ENCODE data around the gene TMEM59L.
"Not testable (repeated sequence)": the region's sequence is repeated elsewhere in the genome, so short reads cannot be mapped to it uniquely, and the experiment has no call there.

Gene TMEM59L

DNA sequence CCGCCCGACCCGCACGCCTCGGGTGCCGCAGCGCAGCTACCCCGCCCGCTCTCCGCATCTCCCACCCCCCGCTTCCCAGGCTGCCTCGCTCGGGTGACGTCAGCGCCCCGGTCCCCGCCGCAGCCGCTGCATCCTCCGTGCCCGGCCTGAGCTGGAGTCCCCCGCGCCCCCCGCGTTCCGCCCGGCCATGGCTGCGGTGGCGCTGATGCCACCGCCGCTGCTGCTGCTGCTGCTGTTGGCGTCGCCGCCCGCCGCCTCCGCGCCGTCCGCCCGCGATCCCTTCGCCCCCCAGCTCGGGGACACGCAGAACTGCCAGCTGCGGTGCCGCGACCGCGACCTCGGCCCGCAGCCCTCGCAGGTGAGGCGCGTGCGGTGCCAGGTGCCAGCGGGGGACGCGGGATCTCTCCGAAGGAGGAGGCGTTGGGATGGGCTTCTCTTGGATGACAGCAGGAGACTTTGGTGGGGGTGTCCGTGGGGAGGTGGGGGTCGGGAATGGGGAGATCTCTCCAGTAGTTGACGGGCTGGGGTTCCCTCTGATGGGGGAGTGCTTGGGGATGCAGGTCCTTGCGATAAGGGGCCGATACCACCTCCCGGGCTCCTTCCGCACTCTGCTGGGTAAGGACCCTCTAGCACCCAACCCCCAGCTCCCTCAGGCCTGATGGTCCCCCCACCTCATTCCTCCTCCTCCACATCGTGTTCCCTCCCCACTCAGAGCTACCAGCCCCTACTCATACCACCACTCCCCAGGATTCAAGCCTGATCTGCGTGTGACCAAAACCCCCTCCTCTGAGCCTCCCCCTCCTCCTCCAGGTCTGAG lies at the start of gene TMEM59L:
Gene TMEM59L (plus strand): TSS at position 99 of the 817 bp plus-strand sequence. CDS start 89 bp downstream, at position 188.
- no peak for DNase-seq (ENCODE audit: low read depth)

GRCh38 chr19:18566953-18567352 lies 45.7 kb upstream of the TMEM59L start:
- DNase-seq (ENCODE audit: low read depth), result no peak

GRCh38 chr19:18568367-18568766 lies 44.3 kb upstream of the TMEM59L start:
- no peak for DNase-seq (ENCODE audit: low read depth)

- peak; percentile 93 for DNase-seq (ENCODE audit: low read depth)
Observed at GRCh38 chr19:18571564-18572344, 40.9 kb upstream of the TMEM59L start, which contains the start of gene UBA52. Gene UBA52, plus strand, starts transcription at chr19:18571857. Its CDS starts 1,444 bp downstream, at chr19:18573301.

GRCh38 chr19:18574691-18575291 lies 37.9 kb upstream of the TMEM59L start:
- DNase-seq (ENCODE audit: low read depth), result no peak

DNA sequence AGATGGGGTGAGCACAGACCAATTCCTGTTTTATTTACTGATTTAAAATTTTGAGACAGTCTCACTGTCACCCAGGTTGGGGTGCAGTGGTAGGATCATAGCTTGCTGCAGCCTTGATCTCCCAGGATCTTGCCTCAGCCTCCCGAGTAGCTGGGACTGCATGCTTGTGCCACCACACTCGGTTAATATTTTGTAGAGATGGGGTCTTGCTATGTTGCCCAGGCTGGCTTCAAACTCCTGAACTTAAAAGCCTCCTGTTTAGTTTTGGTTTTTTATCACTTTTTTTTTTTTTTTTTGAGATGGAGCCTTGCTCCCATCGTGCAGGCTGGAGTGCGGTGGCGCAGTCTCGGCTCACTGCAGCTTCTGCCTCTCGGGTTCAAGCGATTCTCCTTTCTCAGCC lies 36.3 kb upstream of the TMEM59L start:
- no peak for DNase-seq (ENCODE audit: low read depth)

- DNase-seq (ENCODE audit: low read depth), result no peak
Observed at GRCh38 chr19:18577365-18577914, 35.2 kb upstream of the TMEM59L start.

DNA sequence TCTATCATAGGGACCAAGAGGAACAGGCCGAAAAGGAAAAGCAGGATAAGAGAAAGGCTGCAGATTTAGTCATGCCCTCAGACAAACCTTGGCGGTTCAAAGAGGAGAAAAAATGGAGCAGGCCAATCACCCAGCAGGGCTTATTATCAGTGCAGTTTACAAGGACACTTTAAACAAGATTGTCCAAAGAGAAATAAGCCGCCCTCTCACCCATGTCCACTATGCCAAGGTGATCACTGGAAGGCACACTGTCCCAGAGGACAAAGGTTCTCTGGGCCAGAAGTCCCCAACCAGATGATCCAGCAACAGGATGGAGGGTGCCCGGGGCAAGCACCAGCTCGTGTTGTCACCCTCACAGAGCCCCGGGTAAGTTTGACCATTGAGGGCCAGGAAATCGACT lies 32.4 kb upstream of the TMEM59L start:
- DNase-seq (ENCODE audit: low read depth), result no peak

DNA sequence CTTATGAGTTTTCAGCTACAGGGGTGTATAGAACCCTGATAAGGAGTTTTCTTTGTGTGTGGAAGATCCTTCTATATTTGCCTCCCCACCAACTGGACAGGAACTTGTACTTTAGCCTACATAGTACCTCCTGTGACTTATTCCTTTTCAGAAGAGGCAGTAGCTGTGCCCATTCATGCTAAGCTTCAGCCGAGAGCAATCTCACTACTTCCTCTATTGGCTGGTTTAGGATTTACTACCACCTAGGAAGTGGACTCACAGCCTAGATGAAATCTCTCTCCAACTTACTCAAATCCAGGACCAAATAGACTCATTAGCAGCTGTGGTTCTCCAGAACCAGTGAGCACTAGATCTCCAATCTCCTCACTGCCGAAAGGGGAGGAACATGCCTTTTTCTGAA lies 26.4 kb upstream of the TMEM59L start:
- no peak for DNase-seq (ENCODE audit: low read depth)

DNA sequence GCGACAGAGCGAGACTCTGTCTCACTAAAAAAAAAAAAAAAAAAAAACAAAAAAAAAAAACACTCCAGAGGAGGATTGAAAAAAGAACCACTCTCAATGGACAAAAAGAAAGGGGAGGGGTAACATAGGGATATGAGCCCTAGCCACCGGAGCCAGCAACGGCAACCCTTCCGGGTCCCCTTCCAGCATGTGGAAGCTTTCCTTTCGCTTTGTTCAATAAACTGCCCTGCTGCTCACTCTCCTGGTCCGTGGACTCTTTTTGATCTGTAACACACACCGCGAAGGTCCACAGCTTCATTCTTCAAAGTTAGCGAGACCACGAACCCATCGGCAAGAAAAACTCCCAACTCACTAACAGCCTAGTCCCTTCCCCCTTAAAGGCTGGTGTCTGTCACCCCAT lies 25.1 kb upstream of the TMEM59L start:
- no peak for DNase-seq (ENCODE audit: low read depth)

DNA sequence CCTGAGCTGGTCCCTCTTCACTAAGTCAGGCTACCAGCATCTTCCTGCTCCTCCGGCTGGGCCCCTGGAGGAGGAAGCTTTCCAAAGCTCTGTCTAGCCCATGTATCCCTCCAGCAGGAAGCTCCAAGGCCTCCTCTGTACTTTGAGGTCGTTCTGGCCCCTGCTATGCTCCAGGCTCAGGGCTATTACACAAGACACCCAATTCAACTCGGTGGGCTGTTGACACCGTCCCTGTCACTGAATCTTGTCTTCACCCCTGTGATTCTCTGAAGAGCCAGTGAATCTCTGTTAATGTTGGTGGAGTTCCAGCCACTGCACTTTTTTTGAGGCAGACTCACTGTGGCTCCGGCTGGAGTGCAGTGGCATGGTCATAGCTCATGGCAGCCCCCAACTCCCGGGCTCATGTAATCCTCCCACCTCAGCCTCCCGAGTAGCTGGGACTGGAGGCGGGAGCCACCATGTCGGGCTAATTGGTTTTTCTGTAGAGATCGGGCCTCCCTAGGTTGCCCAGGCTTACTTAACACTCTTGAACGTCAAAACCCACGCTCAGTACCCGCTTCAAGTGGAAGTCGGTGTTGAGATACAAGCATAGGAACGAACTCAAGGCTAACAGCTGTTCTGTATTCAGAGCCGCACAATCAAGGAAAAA lies 24.6 kb upstream of the TMEM59L start:
- DNase-seq (ENCODE audit: low read depth), result no peak

- peak; percentile 57 for DNase-seq (ENCODE audit: low read depth)
Observed at GRCh38 chr19:18588611-18589379, 23.9 kb upstream of the TMEM59L start, which contains the start of gene REX1BD. Gene REX1BD, plus strand, starts transcription at chr19:18588798. Its CDS starts 4 bp downstream, at chr19:18588802.

GRCh38 chr19:18589380-18590272 lies 23.0 kb upstream of the TMEM59L start:
- peak; percentile 50 for DNase-seq (ENCODE audit: low read depth)

GRCh38 chr19:18590273-18591272 lies 22.1 kb upstream of the TMEM59L start:
- DNase-seq (ENCODE audit: low read depth), result peak; percentile 83

- no peak for DNase-seq (ENCODE audit: low read depth)
Observed at GRCh38 chr19:18591735-18592385, 20.8 kb upstream of the TMEM59L start.

GRCh38 chr19:18592732-18593131 lies 19.9 kb upstream of the TMEM59L start:
- not testable (repeated sequence) for DNase-seq (ENCODE audit: low read depth)

GRCh38 chr19:18593367-18594095 lies 19.1 kb upstream of the TMEM59L start:
- DNase-seq (ENCODE audit: low read depth), result no peak
